ENCODE measurements around the gene IL31RA.

Gene IL31RA

GRCh38 chr5:55853041-55853670, 2.0 kb downstream of the IL31RA start:
- Histone ChIP-seq H3K4me3 (ENCODE audit: low read length) (no peak overlapping the region), H3K9ac (ENCODE audit: low read length) (no peak overlapping the region), H3F3A (ENCODE audit: insufficient read depth, low read length) (no peaks in the 10 kb centered on the region), H3K9me2 (replicated peaks; ENCODE audit: insufficient read depth, low read length) (no peaks in the 10 kb centered on the region), H3K27ac (ENCODE audit: low read length) (no peak overlapping the region), H3K4me2 (ENCODE audit: low read depth, low read length) (no peak overlapping the region), H4K20me1 (ENCODE audit: insufficient read depth, low read length) (no peaks in the 10 kb centered on the region), H3K27me3 (replicated peaks; ENCODE audit: insufficient read depth, low read length) (no peaks in the 10 kb centered on the region), H3K36me3 (replicated peaks; ENCODE audit: insufficient read depth, low read length) (no peaks in the 10 kb centered on the region), H3K4me1 (ENCODE audit: low read length) (no peaks in the 10 kb centered on the region), H2AFZ (ENCODE audit: low read length) (no peak overlapping the region), H3K79me2 (ENCODE audit: low read length) (no peaks in the 10 kb centered on the region), H3K9me3 (replicated peaks; ENCODE audit: insufficient read depth, low read length) (no peaks in the 10 kb centered on the region)
- no peak for DNase-seq
- TF ChIP-seq CTCF (IDR thresholded peaks at IDR 0.05; ENCODE audit: low read length) (no peak), EZH2phosphoT487 (IDR thresholded peaks at IDR 0.05; ENCODE audit: low read length) (no peak), EZH2 (optimal IDR thresholded peaks at IDR 0.05; ENCODE audit: low read depth, low read length) (no peak)

- Histone ChIP-seq H3K27me3 (replicated peaks; ENCODE audit: insufficient read depth, low read length) (no peaks in the 10 kb centered on the region), H3K9me3 (replicated peaks; ENCODE audit: insufficient read depth, low read length) (no peaks in the 10 kb centered on the region), H3K4me2 (ENCODE audit: low read depth, low read length) (no peak overlapping the region), H3K9me2 (replicated peaks; ENCODE audit: insufficient read depth, low read length) (no peaks in the 10 kb centered on the region), H3K4me1 (ENCODE audit: low read length) (no peaks in the 10 kb centered on the region), H4K20me1 (ENCODE audit: insufficient read depth, low read length) (no peaks in the 10 kb centered on the region), H2AFZ (ENCODE audit: low read length) (no peak overlapping the region), H3F3A (ENCODE audit: insufficient read depth, low read length) (no peaks in the 10 kb centered on the region), H3K36me3 (replicated peaks; ENCODE audit: insufficient read depth, low read length) (no peaks in the 10 kb centered on the region), H3K27ac (ENCODE audit: low read length) (no peak overlapping the region), H3K4me3 (ENCODE audit: low read length) (no peak overlapping the region), H3K9ac (ENCODE audit: low read length) (no peak overlapping the region), H3K79me2 (ENCODE audit: low read length) (no peaks in the 10 kb centered on the region)
- no peak for TF ChIP-seq EZH2phosphoT487 (IDR thresholded peaks at IDR 0.05; ENCODE audit: low read length)
- TF ChIP-seq CTCF (IDR thresholded peaks at IDR 0.05; ENCODE audit: low read length): no peak
- no peak for TF ChIP-seq EZH2 (optimal IDR thresholded peaks at IDR 0.05; ENCODE audit: low read depth, low read length)
- DNase-seq: no peak
Observed at GRCh38 chr5:55853818-55854217, 2.7 kb downstream of the IL31RA start.

- H3K9ac ChIP-seq (ENCODE audit: low read length): no peak overlapping the region
- no peak overlapping the region for H3K27ac ChIP-seq (ENCODE audit: low read length)
- no peaks in the 10 kb centered on the region for H3K9me3 ChIP-seq (replicated peaks; ENCODE audit: insufficient read depth, low read length)
- no peaks in the 10 kb centered on the region for H3K79me2 ChIP-seq (ENCODE audit: low read length)
- no peak overlapping the region for H3K4me2 ChIP-seq (ENCODE audit: low read depth, low read length)
- TF ChIP-seq CTCF (IDR thresholded peaks at IDR 0.05; ENCODE audit: low read length): no peak
- no peak for TF ChIP-seq EZH2 (optimal IDR thresholded peaks at IDR 0.05; ENCODE audit: low read depth, low read length)
- no peak for TF ChIP-seq EZH2phosphoT487 (IDR thresholded peaks at IDR 0.05; ENCODE audit: low read length)
- no peaks in the 10 kb centered on the region for H3F3A ChIP-seq (ENCODE audit: insufficient read depth, low read length)
- H3K36me3 ChIP-seq (replicated peaks; ENCODE audit: insufficient read depth, low read length): no peaks in the 10 kb centered on the region
- H3K4me3 ChIP-seq (ENCODE audit: low read length): no peak overlapping the region
- H3K27me3 ChIP-seq (replicated peaks; ENCODE audit: insufficient read depth, low read length): no peaks in the 10 kb centered on the region
- H3K4me1 ChIP-seq (ENCODE audit: low read length): peaks cover 4% of the 10 kb centered on the region; the same call in 1 of the 2 replicates
- H3K9me2 ChIP-seq (replicated peaks; ENCODE audit: insufficient read depth, low read length): no peaks in the 10 kb centered on the region
- no peak for DNase-seq
- no peaks in the 10 kb centered on the region for H4K20me1 ChIP-seq (ENCODE audit: insufficient read depth, low read length)
- H2AFZ ChIP-seq (ENCODE audit: low read length): no peak overlapping the region
Observed at GRCh38 chr5:55855509-55855908, 4.4 kb downstream of the IL31RA start.

Measured in MM.1S (cell line).